Measurements from ENCODE around the gene VPREB3. TPM values are rescaled to one million over a fixed set of nuclear protein-coding genes. Genes with fewer than 3 reads are reported as not detected.

Gene VPREB3
- total RNA-seq, 1 experiment from 2014 or later: 642 TPM

Other genes with a start within 250 kb of the VPREB3 start
- 100 and 171 TPM in 2 replicates for gene IGLL1, start 174.1 kb downstream of the VPREB3 start, total RNA-seq (2014; rRNA removed; shearing (Covaris generic); ENCODE audit: low replicate concordance)
- gene DRICH1, start 122.1 kb downstream of the VPREB3 start, total RNA-seq (2014; rRNA removed; shearing (Covaris generic); ENCODE audit: low replicate concordance): 1.2 TPM in 1 of 2 replicates, not detected in the other
- 103 and 125 TPM in 2 replicates for gene RGL4, start 63.4 kb downstream of the VPREB3 start, total RNA-seq (2014; rRNA removed; shearing (Covaris generic); ENCODE audit: low replicate concordance)
- 8.5 and 12.0 TPM in 2 replicates for gene ZNF70, start 3.3 kb downstream of the VPREB3 start, total RNA-seq (2014; rRNA removed; shearing (Covaris generic); ENCODE audit: low replicate concordance)
- gene C22orf15, start 8.6 kb upstream of the VPREB3 start, total RNA-seq (2014; rRNA removed; shearing (Covaris generic); ENCODE audit: low replicate concordance): not detected in 2 replicates
- 115 and 220 TPM in 2 replicates for gene CHCHD10, start 13.5 kb upstream of the VPREB3 start, total RNA-seq (2014; rRNA removed; shearing (Covaris generic); ENCODE audit: low replicate concordance)
- gene MMP11, start 18.4 kb upstream of the VPREB3 start, total RNA-seq (2014; rRNA removed; shearing (Covaris generic); ENCODE audit: low replicate concordance): 48.2 and 84.2 TPM in 2 replicates
- 400 and 531 TPM in 2 replicates for gene SMARCB1, start 32.5 kb upstream of the VPREB3 start, total RNA-seq (2014; rRNA removed; shearing (Covaris generic); ENCODE audit: low replicate concordance)
- 16.3 and 21.7 TPM in 2 replicates for gene DERL3, start 84.6 kb upstream of the VPREB3 start, total RNA-seq (2014; rRNA removed; shearing (Covaris generic); ENCODE audit: low replicate concordance)
- 30.3 and 45.6 TPM in 2 replicates for gene SLC2A11, start 103.5 kb upstream of the VPREB3 start, total RNA-seq (2014; rRNA removed; shearing (Covaris generic); ENCODE audit: low replicate concordance)
- 1,081 and 1,189 TPM in 2 replicates for gene MIF, start 140.0 kb upstream of the VPREB3 start, total RNA-seq (2014; rRNA removed; shearing (Covaris generic); ENCODE audit: low replicate concordance)
- not detected in 2 replicates for gene GSTT2B, start 206.8 kb upstream of the VPREB3 start, total RNA-seq (2014; rRNA removed; shearing (Covaris generic); ENCODE audit: low replicate concordance)
- gene DDTL, start 212.5 kb upstream of the VPREB3 start, total RNA-seq (2014; rRNA removed; shearing (Covaris generic); ENCODE audit: low replicate concordance): 5.2 and 6.0 TPM in 2 replicates
- gene DDT, start 220.0 kb upstream of the VPREB3 start, total RNA-seq (2014; rRNA removed; shearing (Covaris generic); ENCODE audit: low replicate concordance): 372 and 428 TPM in 2 replicates
- not detected in 2 replicates for gene GSTT2, start 225.7 kb upstream of the VPREB3 start, total RNA-seq (2014; rRNA removed; shearing (Covaris generic); ENCODE audit: low replicate concordance)

All from Karpas-422 (cell line).